Thoracic aorta (tissue), 2 donors: ENCODE results near the gene CCDC142. TPM values are rescaled to one million over a fixed set of nuclear protein-coding genes. Genes with fewer than 3 reads are reported as not detected.

ENCODE experiments used
- ATAC-seq: fragments of 150-250 bp; one replicate; pipeline ENCODE4 v1.8.0; 2017; ENCODE audit warnings: low read depth; ENCODE audit not compliant: insufficient number of reproducible peaks, low FRiP score
- DNase-seq: peaks from one replicate; pipeline ENCODE4 v3.0.0-alpha.2; 2020; ENCODE audit warnings: low spot score
- H3K27ac ChIP-seq, 2 donors: fragments of 200-600 bp; sonication (generic); 1 replicate in 1 of 2; 2 replicates in 1 of 2; pipeline ENCODE4 v1.5.1; 2016; ENCODE audit warnings: mild to moderate bottlenecking in 2 of 2, moderate library complexity in 2 of 2
- H3K27me3 ChIP-seq: fragments of 200-600 bp; sonication (generic); replicated peaks from 2 replicates; pipeline ENCODE4 v1.6.0; 2016; ENCODE audit warnings: mild to moderate bottlenecking; ENCODE audit not compliant: insufficient read depth
- H3K36me3 ChIP-seq: fragments of 200-600 bp; sonication (generic); one replicate; pipeline ENCODE4 v1.5.1; 2016
- H3K4me1 ChIP-seq, 2 donors: fragments of 200-600 bp; sonication (generic); 1 replicate in 1 of 2; 2 replicates in 1 of 2; pipeline versions ENCODE4 v1.5.1 to v1.6.0; 2016; ENCODE audit warnings: low read depth in 2 of 2, mild to moderate bottlenecking in 1 of 2; ENCODE audit not compliant: control insufficient read depth in 1 of 2
- H3K4me3 ChIP-seq: fragments of 200-600 bp; sonication (generic); 2 replicates; pipeline ENCODE4 v1.5.1; 2016; ENCODE audit warnings: mild to moderate bottlenecking
- H3K9me3 ChIP-seq: fragments of 200-600 bp; sonication (generic); 2 replicates; pipeline ENCODE4 v1.5.1; 2016
- CTCF ChIP-seq: fragments of 200-600 bp; sonication (generic); IDR thresholded peaks from one replicate; pipeline ENCODE4 v1.5.1; 2019; ENCODE audit warnings: antibody characterized with exemption
- total RNA-seq, 2 donors: library from RNA; depleted of rRNA; stranded (reverse); fragments of >200 nt; gene quantifications; one replicate each; pipeline versions ENCODE4 v1.1.0 to v1.2.3, GENCODE V29; 2016

Gene CCDC142
- total RNA-seq, 2 donors from 2014 or later: 31.5 to 43.4 TPM

GRCh38 chr2:74428675-74429074, 54.1 kb downstream of the CCDC142 start:
- peaks cover 29% of the 10 kb centered on the region for H3K36me3 ChIP-seq
- H3K4me1 ChIP-seq: no peaks in the 10 kb centered on the region
- no peak overlapping the region for H3K27ac ChIP-seq
- H3K27me3 ChIP-seq: no peaks in the 10 kb centered on the region
- DNase-seq: no peak
- no peak for TF ChIP-seq CTCF
- no peak for ATAC-seq
- H3K9me3 ChIP-seq: no peaks in the 10 kb centered on the region
- no peak overlapping the region for H3K4me3 ChIP-seq

- H3K4me1 ChIP-seq: no peaks in the 10 kb centered on the region
- no peak for DNase-seq
- no peaks in the 10 kb centered on the region for H3K27me3 ChIP-seq
- TF ChIP-seq CTCF: no peak
- no peak overlapping the region for H3K27ac ChIP-seq
- no peak for ATAC-seq
- no peak overlapping the region for H3K4me3 ChIP-seq
- peaks cover 29% of the 10 kb centered on the region for H3K36me3 ChIP-seq
- no peaks in the 10 kb centered on the region for H3K9me3 ChIP-seq
Measured at GRCh38 chr2:74427551-74427950, 55.2 kb downstream of the CCDC142 start.

GRCh38 chr2:74426181-74426758, 56.5 kb downstream of the CCDC142 start:
- ATAC-seq (no peak), DNase-seq (no peak)
- H3K4me1 ChIP-seq: peaks cover 0 to 7% of the 10 kb centered on the region in 2 donors
- H3K4me3 ChIP-seq: no peak overlapping the region
- no peaks in the 10 kb centered on the region for H3K27me3 ChIP-seq
- H3K27ac ChIP-seq: no peak overlapping the region
- H3K36me3 ChIP-seq: peaks cover 26% of the 10 kb centered on the region
- H3K9me3 ChIP-seq: no peaks in the 10 kb centered on the region
- no peak for TF ChIP-seq CTCF

- ATAC-seq: no peak
Measured at GRCh38 chr2:74425523-74425922, 57.3 kb downstream of the CCDC142 start.

GRCh38 chr2:74424995-74425406, 57.8 kb downstream of the CCDC142 start:
- DNase-seq (no peak), ATAC-seq (no peak)
- Histone ChIP-seq H3K36me3 (peaks cover 17% of the 10 kb centered on the region), H3K27ac (no peak overlapping the region), H3K9me3 (no peaks in the 10 kb centered on the region), H3K4me1 (peaks cover 0 to 13% of the 10 kb centered on the region in 2 donors), H3K4me3 (no peak overlapping the region), H3K27me3 (no peaks in the 10 kb centered on the region)
- no peak for TF ChIP-seq CTCF

More at GRCh38 chr2:74425523-74425922, 57.3 kb downstream of the CCDC142 start:
- Histone ChIP-seq H3K4me1 (peaks cover 0 to 13% of the 10 kb centered on the region in 2 donors), H3K36me3 (peaks cover 22% of the 10 kb centered on the region), H3K27ac (no peak overlapping the region), H3K4me3 (no peak overlapping the region), H3K27me3 (no peaks in the 10 kb centered on the region), H3K9me3 (no peaks in the 10 kb centered on the region)
- DNase-seq: no peak
- TF ChIP-seq CTCF: no peak
